ENCODE results near the gene ADARB1. TPM values are rescaled to one million over a fixed set of nuclear protein-coding genes. Genes with fewer than 3 reads are reported as not detected.
A peak's percentile ranks its signal among the peaks of the same experiment; 100 is the strongest.

ADARB1 gene
- total RNA-seq, 1 donor: 18.4 TPM

GRCh38 chr21:45103971-45104520, 29.7 kb downstream of the ADARB1 start:
- Histone ChIP-seq H3K4me3 (ENCODE audit: low read length) (no peak overlapping the region), H3K4me1 (ENCODE audit: insufficient read depth, low read length) (peaks cover 47% of the 10 kb centered on the region), H3K9me3 (ENCODE audit: low read depth, low read length) (no peaks in the 10 kb centered on the region), H3K27me3 (ENCODE audit: insufficient read depth, low read length) (no peaks in the 10 kb centered on the region)

DNA sequence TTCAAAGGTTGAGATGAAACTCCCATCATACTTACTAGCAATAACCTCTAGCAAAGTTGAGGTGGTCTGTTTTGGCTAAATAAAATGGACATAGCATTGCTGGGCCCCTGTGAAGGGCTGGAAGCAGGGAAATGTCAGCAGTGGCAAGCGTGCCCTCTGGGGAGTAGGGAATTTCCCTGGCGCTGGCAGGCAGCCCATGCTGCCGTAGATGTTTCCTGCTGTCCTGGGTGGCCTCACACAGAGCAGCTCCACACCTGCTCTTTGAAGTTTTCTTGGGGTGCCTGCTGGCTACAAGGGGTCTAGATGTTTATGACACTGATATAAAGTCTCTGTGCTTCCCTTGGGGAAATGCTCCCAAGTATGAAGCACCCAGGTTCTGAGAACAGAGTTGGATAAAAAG, 30.2 kb downstream of the ADARB1 start:
- Histone ChIP-seq H3K4me1 (ENCODE audit: insufficient read depth, low read length) (peaks cover 50% of the 10 kb centered on the region), H3K4me3 (ENCODE audit: low read length) (no peak overlapping the region), H3K27me3 (ENCODE audit: insufficient read depth, low read length) (no peaks in the 10 kb centered on the region)

DNA sequence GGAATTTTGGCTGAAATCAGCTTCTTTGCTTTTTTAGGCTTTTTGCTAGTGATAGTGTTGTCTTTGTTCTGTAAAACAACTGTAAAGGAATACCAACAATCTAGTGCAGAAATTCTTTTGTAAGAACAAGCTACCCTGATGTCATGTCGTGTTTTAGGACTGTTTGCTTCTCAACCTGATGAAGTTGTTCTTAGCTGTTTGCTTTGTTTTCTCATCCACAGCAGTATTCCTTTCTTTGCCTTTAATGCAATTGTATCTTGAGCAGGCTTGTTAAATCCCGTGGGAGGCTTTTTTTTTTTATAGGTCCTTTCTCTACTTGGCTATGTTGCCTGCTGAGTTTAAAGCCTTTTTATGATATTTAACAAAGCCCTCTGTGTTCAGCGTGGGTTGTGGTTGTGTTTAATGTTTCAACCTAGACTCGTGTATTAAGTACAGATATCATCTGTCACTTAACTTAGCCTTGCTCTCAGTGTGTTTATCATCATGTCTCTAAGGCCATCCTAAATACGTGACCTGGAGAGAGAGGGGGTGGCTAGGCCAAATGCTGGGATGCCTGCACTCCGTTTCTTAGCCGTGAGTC, 31.6 kb downstream of the ADARB1 start:
- H3K4me1 ChIP-seq (ENCODE audit: insufficient read depth, low read length): peaks cover 64% of the 10 kb centered on the region
- no peak overlapping the region for H3K4me3 ChIP-seq (ENCODE audit: low read length)
- no peaks in the 10 kb centered on the region for H3K27me3 ChIP-seq (ENCODE audit: insufficient read depth, low read length)
- no peaks in the 10 kb centered on the region for H3K9me3 ChIP-seq (ENCODE audit: low read depth, low read length)

More for the DNA sequence above, 30.2 kb downstream of the ADARB1 start:
- H3K9me3 ChIP-seq (ENCODE audit: low read depth, low read length): no peaks in the 10 kb centered on the region

GRCh38 chr21:45108034-45108790, 33.8 kb downstream of the ADARB1 start:
- no peaks in the 10 kb centered on the region for H3K27me3 ChIP-seq (ENCODE audit: insufficient read depth, low read length)
- H3K4me1 ChIP-seq (ENCODE audit: insufficient read depth, low read length): peaks cover 75% of the 10 kb centered on the region
- H3K9me3 ChIP-seq (ENCODE audit: low read depth, low read length): no peaks in the 10 kb centered on the region
- H3K4me3 ChIP-seq (ENCODE audit: low read length): no peak overlapping the region

- Histone ChIP-seq H3K4me3 (ENCODE audit: low read length) (peak overlapping the region; percentile 6), H3K27me3 (ENCODE audit: insufficient read depth, low read length) (no peaks in the 10 kb centered on the region), H3K9me3 (ENCODE audit: low read depth, low read length) (no peaks in the 10 kb centered on the region), H3K4me1 (ENCODE audit: insufficient read depth, low read length) (peaks cover 72% of the 10 kb centered on the region)
Observed at GRCh38 chr21:45108808-45109781, 34.7 kb downstream of the ADARB1 start.

GRCh38 chr21:45109831-45110492, 35.6 kb downstream of the ADARB1 start:
- H3K4me1 ChIP-seq (ENCODE audit: insufficient read depth, low read length): peaks cover 72% of the 10 kb centered on the region
- H3K27me3 ChIP-seq (ENCODE audit: insufficient read depth, low read length): no peaks in the 10 kb centered on the region
- peak overlapping the region; percentile 6 for H3K4me3 ChIP-seq (ENCODE audit: low read length)
- H3K9me3 ChIP-seq (ENCODE audit: low read depth, low read length): no peaks in the 10 kb centered on the region

- H3K4me1 ChIP-seq (ENCODE audit: insufficient read depth, low read length): peaks cover 73% of the 10 kb centered on the region
- H3K9me3 ChIP-seq (ENCODE audit: low read depth, low read length): no peaks in the 10 kb centered on the region
- no peak overlapping the region for H3K4me3 ChIP-seq (ENCODE audit: low read length)
- no peaks in the 10 kb centered on the region for H3K27me3 ChIP-seq (ENCODE audit: insufficient read depth, low read length)
Observed at GRCh38 chr21:45110873-45111624, 36.7 kb downstream of the ADARB1 start.

- H3K4me3 ChIP-seq (ENCODE audit: low read length): no peak overlapping the region
- no peaks in the 10 kb centered on the region for H3K27me3 ChIP-seq (ENCODE audit: insufficient read depth, low read length)
- no peaks in the 10 kb centered on the region for H3K9me3 ChIP-seq (ENCODE audit: low read depth, low read length)
- H3K4me1 ChIP-seq (ENCODE audit: insufficient read depth, low read length): peaks cover 69% of the 10 kb centered on the region
Observed at GRCh38 chr21:45111703-45112102, 37.3 kb downstream of the ADARB1 start.

GRCh38 chr21:45112371-45112770, 38.0 kb downstream of the ADARB1 start:
- Histone ChIP-seq H3K27me3 (ENCODE audit: insufficient read depth, low read length) (no peaks in the 10 kb centered on the region), H3K4me1 (ENCODE audit: insufficient read depth, low read length) (peaks cover 68% of the 10 kb centered on the region), H3K4me3 (ENCODE audit: low read length) (no peak overlapping the region), H3K9me3 (ENCODE audit: low read depth, low read length) (no peaks in the 10 kb centered on the region)

GRCh38 chr21:45113543-45113942, 39.2 kb downstream of the ADARB1 start:
- Histone ChIP-seq H3K27me3 (ENCODE audit: insufficient read depth, low read length) (no peaks in the 10 kb centered on the region), H3K4me1 (ENCODE audit: insufficient read depth, low read length) (peaks cover 66% of the 10 kb centered on the region), H3K9me3 (ENCODE audit: low read depth, low read length) (no peaks in the 10 kb centered on the region), H3K4me3 (ENCODE audit: low read length) (no peak overlapping the region)

- Histone ChIP-seq H3K4me1 (ENCODE audit: insufficient read depth, low read length) (peaks cover 61% of the 10 kb centered on the region), H3K27me3 (ENCODE audit: insufficient read depth, low read length) (no peaks in the 10 kb centered on the region), H3K9me3 (ENCODE audit: low read depth, low read length) (no peaks in the 10 kb centered on the region), H3K4me3 (ENCODE audit: low read length) (no peak overlapping the region)
Observed at GRCh38 chr21:45114072-45114471, 39.7 kb downstream of the ADARB1 start.

GRCh38 chr21:45114475-45114874, 40.1 kb downstream of the ADARB1 start:
- no peaks in the 10 kb centered on the region for H3K9me3 ChIP-seq (ENCODE audit: low read depth, low read length)
- H3K4me3 ChIP-seq (ENCODE audit: low read length): no peak overlapping the region
- no peaks in the 10 kb centered on the region for H3K27me3 ChIP-seq (ENCODE audit: insufficient read depth, low read length)
- H3K4me1 ChIP-seq (ENCODE audit: insufficient read depth, low read length): peaks cover 57% of the 10 kb centered on the region

GRCh38 chr21:45115141-45115540, 40.8 kb downstream of the ADARB1 start:
- Histone ChIP-seq H3K4me3 (ENCODE audit: low read length) (no peak overlapping the region), H3K9me3 (ENCODE audit: low read depth, low read length) (no peaks in the 10 kb centered on the region), H3K27me3 (ENCODE audit: insufficient read depth, low read length) (no peaks in the 10 kb centered on the region), H3K4me1 (ENCODE audit: insufficient read depth, low read length) (peaks cover 50% of the 10 kb centered on the region)

DNA sequence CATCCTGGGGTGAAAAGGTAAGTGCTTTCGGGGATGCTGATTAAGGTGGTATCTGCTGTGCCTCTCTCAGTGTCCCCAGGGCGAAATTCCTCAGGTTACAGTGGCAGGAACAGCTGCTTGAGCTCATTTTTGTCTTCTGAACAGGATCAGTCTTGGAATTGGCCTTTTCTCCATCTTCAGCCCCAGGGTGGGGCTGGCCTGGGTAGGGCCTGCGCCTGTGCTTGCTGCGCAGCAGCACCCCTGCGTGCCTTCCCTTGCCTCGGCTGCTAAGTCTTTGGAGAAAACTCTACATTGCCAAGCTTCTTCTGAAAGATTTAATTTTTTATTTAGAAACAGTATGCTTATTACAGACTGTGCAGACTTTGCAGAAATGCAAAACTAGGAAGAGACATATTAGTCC, 41.7 kb downstream of the ADARB1 start:
- Histone ChIP-seq H3K27me3 (ENCODE audit: insufficient read depth, low read length) (no peaks in the 10 kb centered on the region), H3K4me1 (ENCODE audit: insufficient read depth, low read length) (peaks cover 41% of the 10 kb centered on the region), H3K9me3 (ENCODE audit: low read depth, low read length) (no peaks in the 10 kb centered on the region), H3K4me3 (ENCODE audit: low read length) (no peak overlapping the region)

All from mononuclear cell (primary cell).